HEK293T (cell line): ENCODE results near the gene SRP68.

Experiments used
- BHLHE40 ChIP-seq: fragments of 450-650 bp; IDR thresholded peaks from 2 replicates; pipeline ENCODE4 v1.6.1; 2016; ENCODE audit warnings: mild to moderate bottlenecking, moderate library complexity, borderline replicate concordance
- ELF4 ChIP-seq: fragments of 450-650 bp; IDR thresholded peaks from 2 replicates; pipeline ENCODE4 v1.6.1; 2017; ENCODE audit warnings: antibody characterized with exemption
- FOXA1 ChIP-seq: fragments of 450-650 bp; IDR thresholded peaks from 2 replicates; pipeline ENCODE4 v1.6.1; 2016; ENCODE audit warnings: mild to moderate bottlenecking
- FOXK2 ChIP-seq: fragments of 450-650 bp; IDR thresholded peaks from 2 replicates; pipeline ENCODE4 v1.6.1; 2016; ENCODE audit warnings: mild to moderate bottlenecking
- FOXM1 ChIP-seq: fragments of 450-650 bp; IDR thresholded peaks from 2 replicates; pipeline ENCODE4 v1.6.1; 2017; ENCODE audit warnings: mild to moderate bottlenecking, borderline replicate concordance
- SUZ12 ChIP-seq: fragments of 450-650 bp; IDR thresholded peaks from 2 replicates; pipeline ENCODE4 v1.6.1; 2016; ENCODE audit warnings: mild to moderate bottlenecking
- TARDBP ChIP-seq: fragments of 450-650 bp; IDR thresholded peaks from 2 replicates; pipeline ENCODE4 v1.6.1; 2016

DNA sequence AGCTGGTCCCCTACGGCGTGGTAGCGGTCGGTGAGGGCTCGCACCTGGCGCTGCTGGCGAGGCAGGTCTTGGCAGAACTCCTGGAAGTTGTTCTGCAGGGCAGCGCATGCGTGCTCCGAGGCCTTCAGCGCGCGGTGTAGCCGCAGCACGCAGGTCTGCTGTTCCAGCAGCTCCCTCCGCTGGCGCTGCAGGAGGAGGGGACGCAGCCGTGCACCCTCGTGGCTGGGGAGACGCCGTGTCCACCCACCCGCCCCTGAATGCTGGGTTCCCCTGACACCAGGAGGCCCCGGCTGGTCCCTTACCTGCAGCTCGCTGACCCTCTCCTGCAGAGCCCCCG, 57.4 kb downstream of the SRP68 start:
- no peak for TF ChIP-seq ELF4
- no peak for TF ChIP-seq TARDBP
- no peak for TF ChIP-seq FOXA1
- no peak for TF ChIP-seq BHLHE40
- TF ChIP-seq SUZ12 = no peak
- no peak for TF ChIP-seq FOXK2
- no peak for TF ChIP-seq FOXM1
